Activated T-cell treated with anti-CD3 and anti-CD28 coated beads, Interleukin-2, amount 50 U/mL, for 72 hours (primary cell): ENCODE measurements around the gene BCL11A. TPM values are rescaled to one million over a fixed set of nuclear protein-coding genes. Genes with fewer than 3 reads are reported as not detected.

ENCODE experiments used
- ATAC-seq, 2 donors: fragments of 150-1000 bp; cut with Tn5 transposase; replicated peaks in 1 of 2; 2 replicates each; pipeline ENCODE4 v1.10.0; 2021; ENCODE audit warnings: moderate library complexity in 2 of 2, mild to moderate bottlenecking in 1 of 2
- DNase-seq, 2 donors: peaks; one replicate each; pipeline ENCODE4 v3.0.0; 2021 to 2022; ENCODE audit warnings: mixed read lengths in 1 of 2
- H3K27ac Mint-ChIP-seq: one replicate; pipeline ENCODE4 v1.8.0; 2022; ENCODE audit warnings: mild to moderate bottlenecking, moderate library complexity, mixed read lengths
- H3K27me3 Mint-ChIP-seq: one replicate; pipeline ENCODE4 v1.8.0; 2022; ENCODE audit warnings: low read depth, mixed read lengths
- H3K36me3 Mint-ChIP-seq, 2 donors: one replicate each; pipeline ENCODE4 v1.8.0; 2022; ENCODE audit warnings: mixed read lengths in 2 of 2, mild to moderate bottlenecking in 1 of 2; ENCODE audit not compliant: insufficient read depth in 2 of 2
- H3K4me1 Mint-ChIP-seq: one replicate; pipeline ENCODE4 v1.8.0; 2022; ENCODE audit warnings: low read depth, mixed read lengths
- H3K4me3 Mint-ChIP-seq, 2 donors: one replicate each; pipeline ENCODE4 v1.8.0; 2022; ENCODE audit warnings: mild to moderate bottlenecking in 2 of 2, mixed read lengths in 2 of 2, moderate library complexity in 2 of 2
- H3K9me3 Mint-ChIP-seq, 2 donors: one replicate each; pipeline ENCODE4 v1.8.0; 2022; ENCODE audit warnings: mixed read lengths in 2 of 2
- total RNA-seq, 2 donors: library from RNA; stranded (reverse); gene quantifications; one replicate each; pipeline ENCODE4 v1.2.3, GENCODE V29; 2022

Gene BCL11A
- total RNA-seq, 2 donors from 2014 or later, result 1.00 to 1.2 TPM

- ATAC-seq (no peak), DNase-seq (no peak)
- peaks cover 12% of the 10 kb centered on the region for H3K27me3 Mint-ChIP-seq
- H3K36me3 Mint-ChIP-seq, result no peaks in the 10 kb centered on the region
- H3K27ac Mint-ChIP-seq, result no peak overlapping the region
- no peak overlapping the region for H3K4me3 Mint-ChIP-seq
- H3K9me3 Mint-ChIP-seq, result no peaks in the 10 kb centered on the region
- H3K4me1 Mint-ChIP-seq, result no peaks in the 10 kb centered on the region
Measured at GRCh38 chr2:60414495-60415138, 138.8 kb downstream of the BCL11A start.

- no peaks in the 10 kb centered on the region for H3K36me3 Mint-ChIP-seq
- H3K27me3 Mint-ChIP-seq, result peaks cover 12% of the 10 kb centered on the region
- ATAC-seq (no peak), DNase-seq (no peak)
- no peaks in the 10 kb centered on the region for H3K9me3 Mint-ChIP-seq
- H3K27ac Mint-ChIP-seq, result no peak overlapping the region
- H3K4me3 Mint-ChIP-seq, result no peak overlapping the region
- no peaks in the 10 kb centered on the region for H3K4me1 Mint-ChIP-seq
Measured at GRCh38 chr2:60413814-60414168, 139.7 kb downstream of the BCL11A start.

- H3K27me3 Mint-ChIP-seq, result peaks cover 12% of the 10 kb centered on the region
- no peaks in the 10 kb centered on the region for H3K9me3 Mint-ChIP-seq
- H3K27ac Mint-ChIP-seq, result no peak overlapping the region
- no peak for DNase-seq
- no peak for ATAC-seq
- H3K4me1 Mint-ChIP-seq, result no peaks in the 10 kb centered on the region
- H3K36me3 Mint-ChIP-seq, result no peaks in the 10 kb centered on the region
- no peak overlapping the region for H3K4me3 Mint-ChIP-seq
Measured at GRCh38 chr2:60413069-60413813, 140.2 kb downstream of the BCL11A start.

GRCh38 chr2:60412620-60413019 is 140.8 kb downstream of the BCL11A start:
- H3K4me1 Mint-ChIP-seq, result no peaks in the 10 kb centered on the region
- ATAC-seq (no peak), DNase-seq (no peak)
- H3K27me3 Mint-ChIP-seq, result peaks cover 12% of the 10 kb centered on the region
- no peaks in the 10 kb centered on the region for H3K36me3 Mint-ChIP-seq
- no peak overlapping the region for H3K27ac Mint-ChIP-seq
- no peaks in the 10 kb centered on the region for H3K9me3 Mint-ChIP-seq
- no peak overlapping the region for H3K4me3 Mint-ChIP-seq

GRCh38 chr2:60412027-60412426 is 141.4 kb downstream of the BCL11A start:
- H3K27ac Mint-ChIP-seq, result no peak overlapping the region
- no peaks in the 10 kb centered on the region for H3K9me3 Mint-ChIP-seq
- H3K27me3 Mint-ChIP-seq, result peaks cover 12% of the 10 kb centered on the region
- ATAC-seq (no peak), DNase-seq (no peak)
- H3K4me3 Mint-ChIP-seq, result no peak overlapping the region
- H3K36me3 Mint-ChIP-seq, result no peaks in the 10 kb centered on the region
- no peaks in the 10 kb centered on the region for H3K4me1 Mint-ChIP-seq

GRCh38 chr2:60411295-60411694 is 142.2 kb downstream of the BCL11A start:
- ATAC-seq (no peak), DNase-seq (no peak)
- H3K4me1 Mint-ChIP-seq, result no peaks in the 10 kb centered on the region
- peaks cover 12% of the 10 kb centered on the region for H3K27me3 Mint-ChIP-seq
- H3K9me3 Mint-ChIP-seq, result no peaks in the 10 kb centered on the region
- no peak overlapping the region for H3K27ac Mint-ChIP-seq
- no peaks in the 10 kb centered on the region for H3K36me3 Mint-ChIP-seq
- no peak overlapping the region for H3K4me3 Mint-ChIP-seq

GRCh38 chr2:60410456-60411146 is 142.9 kb downstream of the BCL11A start:
- peaks cover 12% of the 10 kb centered on the region for H3K27me3 Mint-ChIP-seq
- no peak overlapping the region for H3K27ac Mint-ChIP-seq
- no peaks in the 10 kb centered on the region for H3K9me3 Mint-ChIP-seq
- no peaks in the 10 kb centered on the region for H3K36me3 Mint-ChIP-seq
- ATAC-seq (no peak), DNase-seq (no peak)
- H3K4me1 Mint-ChIP-seq, result no peaks in the 10 kb centered on the region
- no peak overlapping the region for H3K4me3 Mint-ChIP-seq

GRCh38 chr2:60409531-60409871 is 144.0 kb downstream of the BCL11A start:
- Mint-ChIP-seq H3K4me1 (no peaks in the 10 kb centered on the region), H3K9me3 (no peaks in the 10 kb centered on the region), H3K27ac (no peak overlapping the region), H3K36me3 (no peaks in the 10 kb centered on the region), H3K4me3 (no peak overlapping the region), H3K27me3 (peaks cover 12% of the 10 kb centered on the region)
- no peak for DNase-seq
- no peak for ATAC-seq

- DNase-seq, result no peak
- no peaks in the 10 kb centered on the region for H3K9me3 Mint-ChIP-seq
- no peak overlapping the region for H3K27ac Mint-ChIP-seq
- peaks cover 12% of the 10 kb centered on the region for H3K27me3 Mint-ChIP-seq
- H3K36me3 Mint-ChIP-seq, result no peaks in the 10 kb centered on the region
- H3K4me3 Mint-ChIP-seq, result no peak overlapping the region
- no peaks in the 10 kb centered on the region for H3K4me1 Mint-ChIP-seq
- no peak for ATAC-seq
Measured at GRCh38 chr2:60408811-60409530, 144.5 kb downstream of the BCL11A start.

- Mint-ChIP-seq H3K4me3 (no peak overlapping the region), H3K27ac (no peak overlapping the region), H3K27me3 (peaks cover 12% of the 10 kb centered on the region), H3K36me3 (no peaks in the 10 kb centered on the region), H3K4me1 (no peaks in the 10 kb centered on the region), H3K9me3 (no peaks in the 10 kb centered on the region)
- no peak for DNase-seq
- ATAC-seq, result no peak
Measured at GRCh38 chr2:60408207-60408606, 145.2 kb downstream of the BCL11A start.

GRCh38 chr2:60407398-60407797 is 146.1 kb downstream of the BCL11A start:
- no peaks in the 10 kb centered on the region for H3K9me3 Mint-ChIP-seq
- H3K4me1 Mint-ChIP-seq, result no peaks in the 10 kb centered on the region

GRCh38 chr2:60406192-60406591 is 147.3 kb downstream of the BCL11A start:
- Mint-ChIP-seq H3K27me3 (peaks cover 6% of the 10 kb centered on the region), H3K4me3 (no peak overlapping the region), H3K36me3 (no peaks in the 10 kb centered on the region), H3K9me3 (no peaks in the 10 kb centered on the region), H3K27ac (no peak overlapping the region), H3K4me1 (no peaks in the 10 kb centered on the region)
- DNase-seq, result no peak
- no peak for ATAC-seq

More at GRCh38 chr2:60407398-60407797, 146.1 kb downstream of the BCL11A start:
- ATAC-seq (no peak), DNase-seq (no peak)
- no peak overlapping the region for H3K4me3 Mint-ChIP-seq
- peaks cover 12% of the 10 kb centered on the region for H3K27me3 Mint-ChIP-seq
- H3K27ac Mint-ChIP-seq, result no peak overlapping the region
- H3K36me3 Mint-ChIP-seq, result no peaks in the 10 kb centered on the region

- peaks cover 6% of the 10 kb centered on the region for H3K27me3 Mint-ChIP-seq
- H3K27ac Mint-ChIP-seq, result no peak overlapping the region
- no peaks in the 10 kb centered on the region for H3K36me3 Mint-ChIP-seq
- peaks cover 4% of the 10 kb centered on the region for H3K4me1 Mint-ChIP-seq
- ATAC-seq (no peak), DNase-seq (no peak)
- H3K9me3 Mint-ChIP-seq, result no peaks in the 10 kb centered on the region
- no peak overlapping the region for H3K4me3 Mint-ChIP-seq
Measured at GRCh38 chr2:60405271-60405919, 148.1 kb downstream of the BCL11A start.
